ENCODE data around the gene KCNIP2.

KCNIP2 gene

DNA sequence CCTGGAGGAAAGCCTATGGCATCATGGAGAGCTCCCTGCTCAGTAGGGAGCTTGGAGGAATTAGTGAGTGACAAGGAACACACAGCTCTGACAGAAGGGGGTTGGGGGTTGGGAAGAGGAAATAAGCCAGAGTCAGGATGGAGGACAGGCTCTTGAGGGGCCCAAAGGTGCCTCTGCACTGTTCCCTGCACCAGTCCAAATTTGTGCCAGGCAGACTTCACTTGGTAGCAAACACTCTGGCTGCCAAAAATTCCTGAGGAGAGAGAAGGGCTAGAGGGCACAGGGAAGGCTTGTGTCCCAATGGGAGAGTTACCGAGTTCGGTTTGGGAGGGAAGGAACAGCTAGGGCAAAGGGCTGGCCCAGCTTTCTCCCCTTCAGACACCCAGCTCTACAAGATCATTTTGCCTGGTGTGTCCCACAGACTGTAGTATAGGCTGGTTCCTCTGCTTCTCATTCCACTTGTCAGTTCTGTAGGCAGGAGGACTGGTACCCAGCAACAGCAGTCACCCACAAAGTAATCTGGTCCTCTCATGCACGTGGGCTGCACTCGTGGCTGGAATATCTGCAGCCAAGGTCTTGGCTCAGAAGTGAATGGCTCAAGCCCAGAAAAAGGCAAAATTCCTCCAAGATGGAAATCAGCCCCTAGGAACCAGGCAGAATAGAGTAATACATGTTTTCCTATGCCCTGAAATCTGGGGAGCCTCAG is 8.0 kb upstream of the KCNIP2 start:
- no peak for DNase-seq

DNA sequence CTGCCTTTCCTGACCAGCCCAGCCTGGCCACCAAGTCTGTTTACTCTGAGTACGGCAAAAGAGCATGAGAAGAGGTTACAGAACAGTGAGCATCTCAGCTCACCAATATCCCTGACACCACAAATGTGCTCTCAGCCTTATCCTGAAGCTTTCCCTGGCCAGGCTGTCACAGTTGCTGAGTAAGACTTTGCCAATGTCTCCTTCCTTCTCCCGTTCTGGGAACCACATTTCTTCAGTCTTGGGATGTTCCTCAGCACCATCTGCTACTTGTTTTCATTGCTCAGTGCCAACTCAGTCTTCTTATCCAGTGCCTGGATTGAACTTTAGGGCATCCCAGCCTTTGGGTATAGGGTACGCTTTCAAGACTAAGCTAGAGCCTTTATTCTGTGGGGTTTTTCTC is 7.1 kb upstream of the KCNIP2 start:
- no peak for DNase-seq

DNA sequence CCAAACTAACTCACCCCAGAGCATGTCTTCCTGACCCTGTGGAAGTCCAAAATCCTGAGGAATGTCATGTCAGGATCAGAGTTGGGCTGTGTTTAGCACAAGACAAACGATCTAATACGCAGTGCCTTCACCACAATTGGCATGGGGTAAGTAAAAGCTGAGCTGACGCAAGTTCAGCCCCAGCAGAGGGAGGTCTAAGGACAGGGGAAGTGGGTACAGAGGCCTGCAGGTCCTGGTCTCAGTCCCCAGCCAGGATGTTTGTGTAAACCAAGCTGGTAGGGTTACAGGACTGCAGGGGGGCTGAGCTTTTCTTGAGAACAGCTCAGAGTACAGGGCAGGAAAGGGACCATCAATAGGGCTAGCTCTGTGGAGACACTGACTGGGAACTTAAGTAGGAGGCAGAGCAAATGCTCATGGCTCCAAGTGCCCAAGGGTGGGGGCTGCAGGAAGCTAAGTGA is 5.3 kb upstream of the KCNIP2 start:
- DNase-seq = no peak

DNA sequence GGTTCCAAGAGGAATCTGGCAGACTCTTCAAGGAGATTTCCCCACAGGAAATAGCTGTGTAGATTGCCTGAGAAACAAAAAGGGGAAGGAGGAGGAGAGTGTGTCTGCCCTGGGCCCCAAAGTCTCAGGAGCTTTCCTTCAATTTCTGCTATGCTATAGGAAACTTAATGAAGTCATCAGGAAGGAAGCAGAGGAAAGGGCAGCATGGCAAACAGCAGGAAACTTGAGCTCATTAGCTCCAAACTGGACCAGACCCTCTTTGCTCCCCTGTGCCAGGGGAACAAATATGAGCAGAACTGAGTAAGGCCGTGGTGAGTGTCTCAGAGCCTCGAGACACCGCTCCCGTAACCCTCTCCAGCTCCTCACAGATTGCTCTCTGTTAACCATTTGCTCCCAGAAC is 4.8 kb upstream of the KCNIP2 start:
- no peak for DNase-seq

DNA sequence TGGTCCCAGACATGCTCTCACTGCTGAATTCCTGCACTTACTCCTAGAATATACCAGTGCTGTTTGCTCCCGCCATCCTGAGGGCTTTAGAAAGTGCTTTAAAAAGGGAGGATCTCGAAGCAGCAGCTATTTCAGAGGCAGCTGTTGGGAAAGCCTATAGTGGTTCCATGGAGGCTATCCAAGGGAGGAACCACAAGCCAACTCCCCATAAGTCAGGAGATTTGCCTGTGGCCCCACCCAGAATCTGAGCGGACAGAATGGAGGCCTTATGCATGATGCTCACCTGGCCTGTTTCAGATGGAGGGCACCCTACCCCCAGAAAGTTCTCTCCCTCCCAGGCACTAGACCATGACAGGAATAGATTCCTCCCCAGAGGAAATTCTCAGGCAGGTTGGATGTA is 2.3 kb upstream of the KCNIP2 start:
- DNase-seq = no peak

DNA sequence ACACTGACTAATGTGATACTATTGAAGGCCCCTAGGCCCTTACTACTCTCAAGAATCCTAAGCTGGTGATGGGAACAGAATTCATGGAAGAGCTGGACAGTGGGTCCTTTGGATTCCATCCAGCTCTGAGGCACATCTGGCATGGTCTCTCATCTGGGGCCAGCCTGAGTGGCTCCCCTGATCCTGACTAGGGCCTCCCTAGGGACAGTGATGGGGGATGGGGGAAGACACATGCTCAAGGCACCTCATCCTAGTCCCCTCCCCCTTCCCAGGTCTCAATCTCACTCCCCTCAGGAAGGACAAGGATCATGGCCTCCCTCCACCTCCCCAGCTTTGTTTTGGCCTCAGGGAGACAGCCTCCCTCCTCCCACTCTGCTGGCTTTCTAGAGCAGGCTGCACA is 1.8 kb downstream of the KCNIP2 start:
- no peak for DNase-seq

DNA sequence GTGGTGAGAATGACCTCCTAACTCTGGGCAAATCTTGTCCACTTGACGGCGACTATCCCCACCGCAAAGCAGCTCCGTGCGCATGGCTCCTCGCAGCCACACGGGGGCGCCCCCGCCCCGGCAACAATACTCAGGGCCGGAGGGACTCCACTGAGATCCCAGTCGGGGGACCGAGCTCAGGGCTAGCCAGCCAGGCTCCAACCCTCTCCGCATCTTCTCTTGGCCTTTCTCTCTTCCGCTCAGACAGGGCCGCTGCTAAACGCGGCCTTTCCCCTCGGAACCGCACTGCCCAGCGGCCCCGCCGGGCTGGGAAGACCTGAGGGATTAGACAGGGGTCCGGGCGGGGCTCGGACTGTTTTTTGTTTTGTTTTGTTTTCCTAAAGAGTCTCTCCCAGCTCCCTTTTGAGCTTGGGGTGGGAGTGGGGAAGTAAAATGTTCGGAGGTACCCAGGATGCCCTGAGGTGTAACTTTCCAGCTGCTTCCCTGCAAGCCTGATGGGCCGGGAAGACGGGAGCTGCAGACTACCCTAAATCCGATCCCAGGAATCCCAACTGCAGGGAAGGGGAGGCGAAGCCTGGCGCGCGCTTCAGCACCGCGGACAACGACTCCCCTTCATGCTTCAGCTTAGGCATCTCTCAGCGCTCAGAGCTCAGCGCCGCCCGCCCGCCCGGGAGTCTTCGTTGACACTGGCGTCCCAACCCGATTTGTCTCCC is 2.7 kb downstream of the KCNIP2 start:
- DNase-seq = peak; percentile 57 to 59

DNA sequence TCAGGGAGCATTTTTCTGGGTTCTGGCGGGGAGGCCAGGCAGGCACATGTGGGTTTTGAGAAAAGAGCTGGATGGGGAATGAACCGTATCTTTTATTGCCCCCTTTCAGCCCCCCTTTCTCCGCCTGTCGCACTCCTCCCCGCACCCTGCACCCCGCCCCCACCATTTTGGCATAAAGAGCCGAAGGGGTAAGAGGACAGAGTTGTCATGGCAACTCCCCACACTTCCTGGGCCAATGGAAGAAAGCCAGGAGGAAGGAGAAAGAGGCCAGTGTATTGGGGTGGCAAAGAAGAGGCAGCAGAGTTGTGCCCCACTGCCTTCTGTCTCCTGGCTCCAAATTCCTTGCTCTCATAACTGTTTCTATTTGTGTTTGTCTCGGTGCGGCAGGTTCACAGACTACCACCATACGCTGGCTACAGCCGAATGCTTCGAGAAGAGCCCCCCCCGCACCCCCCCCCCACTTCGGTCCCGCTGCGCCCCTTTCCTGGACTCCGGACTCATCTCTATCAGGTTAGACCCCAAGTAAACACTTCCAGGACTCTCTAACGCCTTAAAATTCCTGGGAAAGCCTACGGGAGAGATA is 3.4 kb downstream of the KCNIP2 start:
- DNase-seq = no peak

DNA sequence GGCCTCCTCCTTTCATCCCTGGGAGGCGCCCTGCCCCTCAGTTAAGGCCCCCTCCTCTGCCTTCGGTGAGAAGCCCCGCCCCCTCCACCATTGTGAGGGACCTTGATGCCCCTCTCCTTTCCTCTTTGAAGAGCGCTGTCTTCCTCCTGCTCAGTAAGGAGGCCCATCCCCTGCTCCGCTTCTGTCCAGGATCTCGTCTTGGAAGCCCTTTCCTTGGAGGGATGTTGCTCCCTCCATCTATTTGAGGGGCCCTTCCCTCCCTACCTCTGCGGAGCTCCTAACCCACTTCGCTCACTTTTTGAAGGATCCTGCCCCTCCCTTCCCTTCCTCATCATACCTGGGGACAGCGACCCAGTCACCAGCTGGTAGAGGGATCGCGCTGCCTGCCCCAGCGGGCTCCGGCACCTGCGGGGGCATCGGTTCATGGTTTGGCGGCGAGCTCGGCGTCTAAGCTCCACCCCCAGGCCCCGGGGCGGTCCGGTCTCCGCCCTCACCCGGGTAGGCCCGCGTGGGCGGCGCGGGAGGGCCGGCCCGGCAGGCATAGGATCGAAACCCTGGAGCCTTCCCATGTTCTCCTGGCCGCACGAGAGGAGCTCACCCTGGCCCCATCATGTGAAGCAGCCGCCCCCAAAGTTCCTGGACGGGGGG is 4.1 kb downstream of the KCNIP2 start:
- peak; percentile 53 to 55 for DNase-seq

DNA sequence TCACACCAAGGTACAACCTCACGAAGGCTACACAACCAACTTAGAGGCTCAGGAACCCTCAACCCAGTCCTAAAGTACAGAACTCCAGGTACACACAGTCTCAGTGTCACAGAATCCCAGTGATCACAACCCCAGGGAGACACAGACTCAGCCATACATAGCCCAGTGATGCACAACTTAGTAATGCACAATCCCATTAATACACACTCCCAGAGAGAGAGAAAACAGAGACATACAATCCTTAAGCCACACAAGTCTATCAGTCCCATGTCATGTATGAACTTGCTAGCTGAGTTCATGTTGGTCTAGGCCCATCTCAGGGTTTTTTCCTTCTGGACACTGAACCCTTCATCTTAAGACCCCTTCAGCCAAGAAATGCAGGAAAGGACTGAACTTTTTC is 4.6 kb downstream of the KCNIP2 start:
- no peak for DNase-seq

DNA sequence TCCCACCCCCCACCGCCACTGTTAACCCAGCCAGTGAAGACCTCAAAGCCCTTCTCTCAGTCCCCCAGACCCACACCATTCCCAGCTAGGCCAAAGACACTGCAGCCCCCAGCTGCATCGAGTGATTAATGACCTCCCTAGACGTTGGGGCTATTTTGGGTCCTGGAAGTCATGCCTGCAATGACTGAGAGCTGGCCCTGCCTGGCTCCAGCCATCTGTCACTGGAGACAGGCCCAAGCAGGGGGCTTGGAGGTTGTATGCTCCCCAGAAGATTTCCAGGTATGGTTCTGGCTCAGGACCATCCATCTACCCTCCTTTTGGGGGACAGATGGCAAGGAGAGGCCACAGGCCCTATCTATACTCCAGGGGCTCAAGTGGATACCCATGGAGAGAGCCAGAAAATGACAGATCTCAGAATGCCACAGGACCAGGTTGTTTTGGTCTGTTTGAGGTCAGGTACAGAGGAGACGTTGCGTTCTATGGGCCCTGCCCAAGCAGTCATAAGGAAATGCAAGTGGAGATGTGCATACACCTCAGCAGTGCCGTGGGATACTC is 5.1 kb downstream of the KCNIP2 start:
- no peak for DNase-seq

DNA sequence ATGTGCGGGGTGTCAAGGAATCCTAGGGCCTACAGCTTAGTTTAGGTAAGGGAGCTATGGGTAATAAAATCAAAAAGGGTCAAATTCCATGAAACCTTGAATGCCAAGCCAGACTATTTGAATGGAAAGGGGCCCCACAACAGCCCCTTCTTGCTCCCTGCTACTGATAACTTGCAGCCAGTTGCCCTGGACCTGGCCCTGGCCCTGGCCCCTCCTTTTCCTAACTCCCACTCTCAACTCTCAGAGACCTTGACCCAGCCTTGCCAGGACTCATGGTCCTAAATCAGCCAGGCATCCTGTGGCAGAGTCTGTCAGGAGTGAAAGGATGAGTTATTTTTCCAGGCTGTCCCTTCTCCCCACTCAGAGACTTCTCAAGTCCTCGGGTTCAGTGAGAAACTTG is 5.9 kb downstream of the KCNIP2 start:
- no peak for DNase-seq

DNA sequence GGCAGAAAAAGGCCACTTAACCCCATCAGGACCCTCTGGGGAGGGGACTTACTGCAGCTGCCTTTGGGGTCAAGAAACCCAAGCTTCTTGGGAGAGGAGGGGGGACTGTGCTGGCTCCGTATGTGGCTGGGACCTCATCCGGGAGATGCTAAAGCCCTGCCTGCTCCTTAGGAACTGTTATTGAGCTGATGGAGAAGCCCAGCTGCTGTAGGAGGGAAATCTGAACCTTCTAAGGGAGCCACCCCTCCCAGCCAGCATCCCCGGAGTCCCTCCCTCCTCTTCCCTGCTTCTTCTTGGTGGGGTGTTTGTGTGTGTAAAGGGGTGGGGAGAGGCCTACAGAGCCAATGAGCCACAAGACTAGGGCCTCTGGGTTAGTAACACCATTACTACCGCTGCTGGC is 8.2 kb downstream of the KCNIP2 start:
- DNase-seq = no peak

DNA sequence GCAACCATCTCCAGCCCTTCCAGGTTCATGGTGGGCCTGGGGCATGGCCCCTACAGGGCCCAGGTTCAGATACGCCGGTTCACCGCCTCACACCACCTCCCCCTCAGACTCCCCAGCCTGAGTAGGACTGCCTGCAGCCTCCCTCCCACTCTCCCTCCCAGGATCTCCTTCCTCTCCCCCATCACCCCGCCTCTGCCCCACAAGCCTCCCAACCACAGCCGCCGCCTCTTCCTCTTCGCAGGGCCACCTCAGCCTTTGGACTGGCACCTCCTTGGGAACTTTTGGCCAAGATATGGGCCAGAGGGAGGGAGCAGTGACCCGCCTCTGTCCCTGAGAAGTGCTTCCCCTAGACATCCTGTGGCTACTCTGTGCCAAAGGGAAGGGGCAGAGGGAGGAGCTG is 9.3 kb downstream of the KCNIP2 start:
- no peak for DNase-seq

DNA sequence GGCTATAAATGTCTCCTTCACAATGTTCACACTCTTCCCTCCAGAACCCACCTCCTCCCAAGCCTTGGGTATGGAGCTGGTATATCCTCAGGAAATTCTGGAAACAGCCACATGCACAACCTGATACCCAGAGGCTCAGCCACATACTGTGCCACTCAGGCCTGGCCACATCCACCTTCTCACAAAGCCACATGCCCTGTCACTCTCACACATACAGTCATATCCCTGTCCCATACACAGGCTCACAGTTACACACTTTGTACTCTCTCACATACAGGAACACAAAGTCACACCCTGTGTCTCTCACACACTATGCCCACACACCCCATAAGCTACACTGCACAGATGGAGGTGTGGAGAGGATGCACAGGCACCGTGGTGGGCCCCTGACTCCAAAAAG is 10.1 kb downstream of the KCNIP2 start:
- no peak for DNase-seq

DNA sequence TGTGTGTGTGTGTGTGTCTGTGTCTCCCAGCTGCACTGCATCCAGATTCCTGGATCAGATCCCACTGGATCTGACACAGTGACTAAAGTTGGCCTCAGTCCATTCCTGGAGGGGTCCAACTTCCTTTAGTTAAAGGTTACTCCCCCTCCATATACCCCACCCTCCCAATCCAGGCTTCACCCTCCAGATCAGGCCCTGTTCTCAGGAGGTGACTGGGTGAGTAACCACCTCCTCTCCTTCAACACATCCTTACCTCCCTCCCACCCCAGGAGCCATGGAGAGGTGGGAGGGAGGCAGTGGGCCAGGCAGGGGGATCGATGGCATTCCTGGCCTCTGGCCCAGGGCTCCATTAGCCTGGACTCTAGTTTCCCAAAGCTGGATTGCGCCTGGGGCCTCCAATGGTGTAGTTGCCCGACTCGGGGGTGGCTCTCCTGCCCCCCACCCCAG is 11.3 kb downstream of the KCNIP2 start:
- DNase-seq = no peak

DNA sequence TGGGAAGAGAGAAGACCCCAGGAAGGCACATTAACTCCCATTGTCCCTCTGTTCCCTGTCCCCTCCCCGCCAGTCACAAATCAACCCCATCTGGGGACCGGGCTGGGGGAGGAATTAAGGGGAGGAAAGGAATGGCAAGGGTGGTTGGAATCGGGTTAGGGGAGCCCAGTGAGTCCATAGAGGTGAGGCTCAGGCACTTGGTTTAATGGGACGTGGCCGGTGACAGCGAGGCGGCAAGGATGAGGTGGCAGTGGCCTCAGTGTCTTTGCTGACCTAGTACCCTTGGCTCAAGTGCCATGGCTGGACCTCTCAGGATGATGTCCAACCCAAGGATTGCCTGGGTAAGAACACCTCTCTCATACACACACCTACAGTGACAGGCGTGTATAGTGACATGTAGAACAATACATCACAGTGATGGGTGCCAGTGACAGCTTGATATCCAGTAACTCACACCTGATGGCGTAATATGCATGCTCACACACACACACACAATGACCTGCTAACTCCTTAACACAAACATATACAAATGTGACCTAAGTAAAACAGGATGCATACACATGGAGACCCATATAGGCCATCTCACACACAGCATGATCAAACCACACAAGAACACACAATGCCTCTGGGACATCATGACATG is 12.3 kb downstream of the KCNIP2 start:
- no peak for DNase-seq

DNA sequence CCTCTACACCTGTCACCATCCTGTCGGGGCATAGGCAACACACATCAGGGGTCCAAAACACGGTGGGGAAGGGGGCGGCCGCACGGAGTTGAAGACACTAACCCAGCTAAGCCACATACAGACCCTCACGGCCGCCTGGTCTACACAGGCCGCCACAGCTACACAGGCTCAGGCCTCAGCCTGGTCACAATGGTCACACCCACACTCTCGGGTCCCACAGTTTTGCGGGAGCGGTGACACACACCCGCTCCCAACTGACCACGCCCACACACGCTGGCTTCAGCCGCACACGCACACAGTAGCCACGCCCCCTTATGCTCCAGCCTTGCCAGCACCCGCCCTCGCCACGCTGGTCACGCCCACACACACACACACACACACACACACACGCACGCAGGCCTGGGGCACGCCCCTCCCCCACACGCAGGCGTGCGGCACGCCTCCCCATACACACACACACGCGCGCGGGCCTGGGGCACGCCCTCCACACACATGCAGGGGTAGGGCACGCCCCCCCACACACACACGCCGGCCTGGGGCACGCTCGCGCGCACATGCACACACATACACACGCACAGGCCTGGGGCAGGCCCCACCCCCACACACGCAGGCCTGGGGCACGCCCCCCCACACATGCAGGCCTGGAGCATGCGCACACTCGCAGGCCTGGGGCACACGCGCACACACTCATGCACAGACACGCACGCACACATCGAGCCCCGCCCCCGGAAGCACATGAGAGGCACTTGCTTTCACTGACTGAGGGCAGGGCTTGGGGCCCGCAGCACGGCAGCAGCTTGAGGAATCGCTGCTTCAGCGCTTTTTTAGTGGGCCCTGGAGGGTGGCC is 13.1 kb downstream of the KCNIP2 start:
- peak; percentile 95 to 96 for DNase-seq

DNA sequence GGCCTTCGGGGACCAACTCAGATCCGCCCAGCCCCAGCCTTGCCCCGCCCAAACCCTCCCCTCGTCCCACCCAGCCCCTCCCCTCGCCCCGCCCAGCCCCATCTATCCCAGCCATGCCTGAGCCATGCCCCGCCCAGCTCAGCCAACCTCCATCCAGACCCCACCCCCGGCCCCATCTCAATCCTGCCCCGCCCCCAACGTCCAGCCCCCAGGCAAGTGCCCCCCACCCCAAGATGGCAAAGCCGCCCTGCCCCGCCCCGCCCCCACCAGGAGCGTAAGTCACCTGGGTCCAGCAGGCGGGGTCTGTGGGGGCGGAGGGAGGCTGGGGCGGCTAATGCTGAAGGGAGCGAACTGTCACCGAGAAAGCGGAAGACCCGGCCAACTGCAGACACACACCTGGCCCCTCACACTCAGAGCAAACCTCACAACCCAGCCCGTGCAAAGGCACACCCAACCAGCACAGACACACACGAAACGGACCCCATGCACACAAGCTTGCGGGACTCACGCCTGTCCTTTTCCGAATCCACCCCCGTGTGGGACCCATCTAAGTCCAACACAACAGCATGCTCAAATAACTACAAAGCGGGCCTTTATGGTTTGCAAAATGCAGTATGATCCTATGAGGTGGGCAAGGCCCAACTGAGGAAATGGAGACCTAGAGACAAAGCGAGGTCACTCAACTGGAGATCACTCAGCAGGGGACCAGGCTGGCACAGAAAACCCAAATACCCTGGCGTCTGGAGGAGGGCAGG is 13.9 kb downstream of the KCNIP2 start:
- DNase-seq = peak; percentile 62 to 65

DNA sequence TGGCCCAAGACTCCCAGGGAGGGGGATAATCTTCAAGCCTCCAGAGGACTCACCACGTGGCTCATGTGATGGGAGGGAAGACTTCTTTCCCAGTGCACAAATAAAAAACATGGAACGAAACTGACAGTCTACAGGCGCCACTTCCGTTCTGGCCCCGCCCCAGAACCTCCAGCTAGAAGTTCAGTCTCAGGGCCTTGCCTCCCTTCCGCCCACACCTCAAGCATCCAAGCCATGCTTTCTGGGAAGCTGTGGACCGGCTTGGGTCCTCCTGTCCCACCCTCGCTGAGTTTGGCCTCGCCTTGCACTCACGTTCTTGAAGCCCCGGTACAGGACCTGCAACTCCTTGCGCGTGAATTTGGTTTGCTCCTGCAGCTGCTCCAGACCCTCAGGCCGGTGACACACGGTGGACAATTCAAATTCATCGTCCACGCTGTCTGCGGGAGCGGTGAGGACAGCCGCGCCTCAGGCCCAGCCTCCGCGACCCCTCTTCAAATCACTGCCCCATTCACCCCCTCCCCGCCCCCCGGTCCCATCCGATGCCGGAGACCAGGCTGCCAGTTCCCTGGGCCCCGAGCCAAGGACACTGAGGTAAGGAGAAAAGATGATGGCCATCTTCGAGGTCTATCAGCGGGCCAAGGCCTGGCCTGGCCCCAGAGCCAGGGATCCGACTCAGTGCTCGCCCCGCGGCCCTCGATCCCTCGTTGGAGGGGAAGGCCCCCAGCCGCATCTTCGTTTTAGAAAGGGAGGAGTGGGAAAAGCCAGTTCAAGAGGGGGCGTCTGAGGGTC is 14.6 kb downstream of the KCNIP2 start:
- DNase-seq = no peak
